ENCODE measurements around the gene NEK10. TPM values are rescaled to one million over a fixed set of nuclear protein-coding genes. Genes with fewer than 3 reads are reported as not detected.

NEK10 gene
- total RNA-seq, 1 experiment from 2014 or later, result 0.34 TPM

DNA sequence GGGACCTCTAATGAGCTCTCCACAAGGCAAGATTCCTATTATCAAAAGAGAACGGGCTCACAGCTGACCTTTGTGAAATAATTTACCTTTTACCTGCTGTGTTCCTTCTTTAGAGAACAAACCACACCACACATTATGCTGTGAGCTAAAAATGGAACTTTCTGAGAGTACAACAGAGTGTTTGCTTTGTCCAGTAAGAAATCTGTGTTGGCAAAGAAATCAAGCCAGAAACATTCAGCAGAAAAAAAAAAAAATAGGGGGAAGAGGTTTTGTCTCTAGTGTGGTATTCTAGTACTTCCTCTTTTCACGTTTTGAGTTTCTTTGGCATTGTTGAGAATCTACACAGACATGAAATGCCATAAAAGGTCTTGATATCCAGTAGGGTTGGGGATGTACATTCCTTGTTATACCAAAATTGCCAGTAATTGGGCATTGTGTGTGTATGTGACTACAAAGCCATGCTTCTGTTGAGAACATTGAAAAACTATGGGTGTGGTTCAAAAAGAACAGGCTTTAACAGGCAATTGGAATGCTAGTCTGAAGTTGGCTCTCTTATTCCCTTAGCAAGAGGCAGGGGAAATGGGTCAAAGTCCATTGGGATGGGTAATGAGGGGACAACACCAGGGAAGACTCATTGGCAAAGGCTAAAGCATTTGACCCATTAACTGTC, 273.5 kb downstream of the NEK10 start:
- BruUV-seq (replicated peaks), result no TSS peak
- POLR2A ChIA-PET (ENCODE audit: low non-redundant PET), result no interaction called here

DNA sequence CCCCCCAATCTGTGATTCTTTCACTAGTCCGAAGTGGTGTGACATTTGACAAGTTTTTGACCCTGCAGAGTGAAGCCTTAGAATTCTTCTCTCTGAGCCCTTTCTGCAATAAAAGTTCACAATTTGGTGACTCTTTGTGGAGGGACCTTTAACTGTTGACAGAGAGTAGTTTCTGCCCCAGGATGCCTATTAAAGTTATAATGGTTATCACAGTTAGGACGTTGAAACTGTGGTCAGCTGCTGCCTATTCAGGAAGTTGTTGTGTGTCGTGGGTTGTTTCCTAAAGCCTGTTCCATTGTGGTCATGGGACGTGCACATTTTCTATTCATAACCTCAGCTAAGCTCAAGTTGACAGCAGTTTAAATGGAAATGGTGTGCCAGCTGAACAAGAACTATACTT, 274.5 kb downstream of the NEK10 start:
- intact Hi-C loops (cut with micrococcal nuclease; ENCODE audit: unreplicated experiment), result no loop called here
- CTCF ChIA-PET, result no interaction called here

More for the DNA sequence above, 273.5 kb downstream of the NEK10 start:
- H3K27ac ChIP-seq (ENCODE audit: low read depth, low read length, poor library complexity, severe bottlenecking), result no peak overlapping the region
- H3K4me1 ChIP-seq (ENCODE audit: insufficient read depth, low read length, poor library complexity, severe bottlenecking), result no peaks in the 10 kb centered on the region
- no peak overlapping the region for H3K4me3 ChIP-seq (ENCODE audit: low read depth, low read length, poor library complexity, severe bottlenecking)
- CTCF ChIA-PET, result no interaction called here
- TF ChIP-seq, protein P1, sequence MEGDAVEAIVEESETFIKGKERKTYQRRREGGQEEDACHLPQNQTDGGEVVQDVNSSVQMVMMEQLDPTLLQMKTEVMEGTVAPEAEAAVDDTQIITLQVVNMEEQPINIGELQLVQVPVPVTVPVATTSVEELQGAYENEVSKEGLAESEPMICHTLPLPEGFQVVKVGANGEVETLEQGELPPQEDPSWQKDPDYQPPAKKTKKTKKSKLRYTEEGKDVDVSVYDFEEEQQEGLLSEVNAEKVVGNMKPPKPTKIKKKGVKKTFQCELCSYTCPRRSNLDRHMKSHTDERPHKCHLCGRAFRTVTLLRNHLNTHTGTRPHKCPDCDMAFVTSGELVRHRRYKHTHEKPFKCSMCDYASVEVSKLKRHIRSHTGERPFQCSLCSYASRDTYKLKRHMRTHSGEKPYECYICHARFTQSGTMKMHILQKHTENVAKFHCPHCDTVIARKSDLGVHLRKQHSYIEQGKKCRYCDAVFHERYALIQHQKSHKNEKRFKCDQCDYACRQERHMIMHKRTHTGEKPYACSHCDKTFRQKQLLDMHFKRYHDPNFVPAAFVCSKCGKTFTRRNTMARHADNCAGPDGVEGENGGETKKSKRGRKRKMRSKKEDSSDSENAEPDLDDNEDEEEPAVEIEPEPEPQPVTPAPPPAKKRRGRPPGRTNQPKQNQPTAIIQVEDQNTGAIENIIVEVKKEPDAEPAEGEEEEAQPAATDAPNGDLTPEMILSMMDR (conservative IDR thresholded peaks at IDR 0.05; ENCODE audit: low read depth, low read length), result no peak
- no peaks in the 10 kb centered on the region for H3K36me3 ChIP-seq (ENCODE audit: insufficient read depth, low read length, poor library complexity, severe bottlenecking)
- no peaks in the 10 kb centered on the region for H3K27me3 ChIP-seq (replicated peaks; ENCODE audit: insufficient read depth, low read depth, low read length, poor library complexity)
- no peaks in the 10 kb centered on the region for H3K9me3 ChIP-seq (ENCODE audit: low read depth, low read length, poor library complexity, severe bottlenecking)
- no peak for DNase-seq (ENCODE audit: low spot score)
- intact Hi-C loops (cut with micrococcal nuclease; ENCODE audit: unreplicated experiment), result no loop called here

DNA sequence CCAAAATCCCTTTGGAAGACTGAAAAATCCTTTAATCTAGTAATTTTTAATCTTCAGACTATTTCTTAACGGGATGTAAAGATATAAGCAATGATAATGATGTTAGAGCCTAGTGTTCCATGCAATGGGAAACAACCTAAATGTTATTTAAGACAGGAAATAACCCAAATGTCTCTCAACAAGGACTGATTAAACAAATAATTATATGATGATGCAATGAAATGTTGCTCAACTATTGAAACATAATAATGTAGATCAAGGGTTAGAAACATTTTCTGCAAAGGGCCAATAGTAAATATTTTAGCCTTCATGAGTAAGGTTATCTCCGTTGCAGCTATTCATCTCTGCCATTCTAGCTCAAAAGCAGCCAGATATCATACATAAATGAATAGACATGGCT, 275.4 kb downstream of the NEK10 start:
- H3K27ac ChIP-seq (ENCODE audit: low read depth, low read length, poor library complexity, severe bottlenecking), result no peak overlapping the region
- H3K4me3 ChIP-seq (ENCODE audit: low read depth, low read length, poor library complexity, severe bottlenecking), result no peak overlapping the region
- H3K9me3 ChIP-seq (ENCODE audit: low read depth, low read length, poor library complexity, severe bottlenecking), result no peaks in the 10 kb centered on the region
- H3K36me3 ChIP-seq (ENCODE audit: insufficient read depth, low read length, poor library complexity, severe bottlenecking), result no peaks in the 10 kb centered on the region
- intact Hi-C loops (cut with micrococcal nuclease; ENCODE audit: unreplicated experiment), result no loop called here
- no TSS peak for BruUV-seq (replicated peaks)
- H3K4me1 ChIP-seq (ENCODE audit: insufficient read depth, low read length, poor library complexity, severe bottlenecking), result no peaks in the 10 kb centered on the region
- POLR2A ChIA-PET (ENCODE audit: low non-redundant PET), result no interaction called here
- no peak for TF ChIP-seq EZH2 (IDR thresholded peaks at IDR 0.05; ENCODE audit: borderline replicate concordance, low read depth, low read length, poor library complexity, severe bottlenecking)
- TF ChIP-seq, protein P1 (conservative IDR thresholded peaks at IDR 0.05; ENCODE audit: low read depth, low read length), result no peak
- CTCF ChIA-PET, result no interaction called here
- DNase-seq (ENCODE audit: low spot score), result no peak
- no peaks in the 10 kb centered on the region for H3K27me3 ChIP-seq (replicated peaks; ENCODE audit: insufficient read depth, low read depth, low read length, poor library complexity)

More for the DNA sequence above, 274.5 kb downstream of the NEK10 start:
- H3K9me3 ChIP-seq (ENCODE audit: low read depth, low read length, poor library complexity, severe bottlenecking), result no peaks in the 10 kb centered on the region
- H3K27ac ChIP-seq (ENCODE audit: low read depth, low read length, poor library complexity, severe bottlenecking), result no peak overlapping the region
- no peaks in the 10 kb centered on the region for H3K4me1 ChIP-seq (ENCODE audit: insufficient read depth, low read length, poor library complexity, severe bottlenecking)
- no peaks in the 10 kb centered on the region for H3K36me3 ChIP-seq (ENCODE audit: insufficient read depth, low read length, poor library complexity, severe bottlenecking)
- TF ChIP-seq EZH2 (IDR thresholded peaks at IDR 0.05; ENCODE audit: borderline replicate concordance, low read depth, low read length, poor library complexity, severe bottlenecking), result no peak
- TF ChIP-seq, protein P1 (conservative IDR thresholded peaks at IDR 0.05; ENCODE audit: low read depth, low read length), result no peak
- no peaks in the 10 kb centered on the region for H3K27me3 ChIP-seq (replicated peaks; ENCODE audit: insufficient read depth, low read depth, low read length, poor library complexity)
- DNase-seq (ENCODE audit: low spot score), result peak; percentile 9
- BruUV-seq (replicated peaks), result no TSS peak
- no peak overlapping the region for H3K4me3 ChIP-seq (ENCODE audit: low read depth, low read length, poor library complexity, severe bottlenecking)
- POLR2A ChIA-PET (ENCODE audit: low non-redundant PET), result no interaction called here
